Kidney epithelial cell (primary cell): ENCODE measurements around the gene ZNF532. TPM values are rescaled to one million over a fixed set of nuclear protein-coding genes. Genes with fewer than 3 reads are reported as not detected.

Experiments used
- DNase-seq: peaks from one replicate; pipeline ENCODE4 v3.0.0-alpha.2; 2010; ENCODE audit warnings: low read depth
- H3K27me3 ChIP-seq: 2 replicates; pipeline ENCODE4 v1.6.0; 2011; ENCODE audit warnings: low read length; ENCODE audit not compliant: control insufficient read depth, insufficient read depth
- H3K36me3 ChIP-seq: 2 replicates; pipeline ENCODE4 v1.5.1; 2011; ENCODE audit warnings: low read length; ENCODE audit not compliant: control insufficient read depth, insufficient read depth
- H3K4me3 ChIP-seq: 2 replicates; pipeline ENCODE4 v1.5.1; 2011; ENCODE audit warnings: low read depth, mild to moderate bottlenecking, control low read depth, low read length
- total RNA-seq: library from RNA; depleted of rRNA; stranded (reverse); fragments of >200 nt; gene quantifications from 2 replicates; pipeline ENCODE4 v1.2.3, GENCODE V29; 2015
- TF ChIP-seq, protein P1 (sequence below): IDR thresholded peaks from 2 replicates; pipeline ENCODE4 v1.5.1; 2011; ENCODE audit warnings: mild to moderate bottlenecking, moderate library complexity, low read length, control low read depth, inconsistent platforms; ENCODE audit not compliant: insufficient read depth, poor library complexity, severe bottlenecking

The ZNF532 gene
- total RNA-seq, 1 donor from 2014 or later, result 89.5 TPM

DNA sequence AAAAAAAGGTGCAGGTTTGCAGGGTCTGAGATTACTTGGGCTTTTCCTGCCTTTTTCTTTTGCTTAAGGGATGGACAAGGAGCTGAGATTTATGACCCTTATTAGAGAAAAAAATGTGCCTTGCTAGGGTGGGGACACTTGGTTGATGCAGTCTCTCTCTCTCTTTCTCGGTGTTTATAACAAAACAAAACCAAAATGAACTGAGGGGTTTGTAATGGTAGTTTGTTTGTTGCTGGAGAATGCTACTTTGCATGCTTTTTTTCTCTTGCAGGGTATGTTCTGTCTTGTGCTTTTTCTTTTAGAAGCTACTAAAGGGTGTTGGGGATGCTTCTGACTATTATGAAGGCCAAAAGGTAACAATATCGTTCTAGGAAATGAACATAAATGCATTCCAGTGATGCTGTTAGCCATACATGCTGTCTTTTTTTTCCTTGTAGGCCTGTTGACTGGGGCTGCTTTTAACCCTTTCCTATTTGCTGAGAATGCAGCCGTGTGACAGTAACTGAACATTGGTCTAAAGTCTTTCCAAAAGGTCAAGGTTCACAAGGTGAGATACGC, 435 bp downstream of the ZNF532 start:
- peak overlapping the region; percentile 39 for H3K4me3 ChIP-seq
- TF ChIP-seq, protein P1, sequence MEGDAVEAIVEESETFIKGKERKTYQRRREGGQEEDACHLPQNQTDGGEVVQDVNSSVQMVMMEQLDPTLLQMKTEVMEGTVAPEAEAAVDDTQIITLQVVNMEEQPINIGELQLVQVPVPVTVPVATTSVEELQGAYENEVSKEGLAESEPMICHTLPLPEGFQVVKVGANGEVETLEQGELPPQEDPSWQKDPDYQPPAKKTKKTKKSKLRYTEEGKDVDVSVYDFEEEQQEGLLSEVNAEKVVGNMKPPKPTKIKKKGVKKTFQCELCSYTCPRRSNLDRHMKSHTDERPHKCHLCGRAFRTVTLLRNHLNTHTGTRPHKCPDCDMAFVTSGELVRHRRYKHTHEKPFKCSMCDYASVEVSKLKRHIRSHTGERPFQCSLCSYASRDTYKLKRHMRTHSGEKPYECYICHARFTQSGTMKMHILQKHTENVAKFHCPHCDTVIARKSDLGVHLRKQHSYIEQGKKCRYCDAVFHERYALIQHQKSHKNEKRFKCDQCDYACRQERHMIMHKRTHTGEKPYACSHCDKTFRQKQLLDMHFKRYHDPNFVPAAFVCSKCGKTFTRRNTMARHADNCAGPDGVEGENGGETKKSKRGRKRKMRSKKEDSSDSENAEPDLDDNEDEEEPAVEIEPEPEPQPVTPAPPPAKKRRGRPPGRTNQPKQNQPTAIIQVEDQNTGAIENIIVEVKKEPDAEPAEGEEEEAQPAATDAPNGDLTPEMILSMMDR, result no peak

DNA sequence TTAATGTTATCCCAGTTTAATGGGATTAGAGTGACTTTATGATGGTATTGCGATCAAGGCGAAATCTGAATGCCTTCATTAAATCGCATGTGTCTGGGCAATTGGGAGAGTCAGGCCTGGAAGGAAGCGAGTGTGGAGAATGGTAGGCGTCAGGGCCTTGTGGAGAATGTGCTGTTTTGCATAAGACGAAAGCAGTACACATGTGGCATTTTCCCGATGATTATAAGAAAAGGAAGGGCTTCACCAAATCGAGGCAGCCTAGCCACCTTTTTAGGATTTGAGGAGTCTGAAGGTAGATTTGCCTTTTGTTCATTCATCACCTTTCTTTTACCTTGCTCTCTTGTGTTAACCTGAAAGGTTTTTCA, 1.0 kb downstream of the ZNF532 start:
- Histone ChIP-seq H3K27me3 (no peaks in the 10 kb centered on the region), H3K4me3 (no peak overlapping the region), H3K36me3 (peaks cover 2% of the 10 kb centered on the region)
- DNase-seq, result no peak
- TF ChIP-seq, protein P1, result no peak

More for the DNA sequence above, 435 bp downstream of the ZNF532 start:
- no peak for DNase-seq
- Histone ChIP-seq H3K27me3 (no peaks in the 10 kb centered on the region), H3K36me3 (peaks cover 2% of the 10 kb centered on the region)

DNA sequence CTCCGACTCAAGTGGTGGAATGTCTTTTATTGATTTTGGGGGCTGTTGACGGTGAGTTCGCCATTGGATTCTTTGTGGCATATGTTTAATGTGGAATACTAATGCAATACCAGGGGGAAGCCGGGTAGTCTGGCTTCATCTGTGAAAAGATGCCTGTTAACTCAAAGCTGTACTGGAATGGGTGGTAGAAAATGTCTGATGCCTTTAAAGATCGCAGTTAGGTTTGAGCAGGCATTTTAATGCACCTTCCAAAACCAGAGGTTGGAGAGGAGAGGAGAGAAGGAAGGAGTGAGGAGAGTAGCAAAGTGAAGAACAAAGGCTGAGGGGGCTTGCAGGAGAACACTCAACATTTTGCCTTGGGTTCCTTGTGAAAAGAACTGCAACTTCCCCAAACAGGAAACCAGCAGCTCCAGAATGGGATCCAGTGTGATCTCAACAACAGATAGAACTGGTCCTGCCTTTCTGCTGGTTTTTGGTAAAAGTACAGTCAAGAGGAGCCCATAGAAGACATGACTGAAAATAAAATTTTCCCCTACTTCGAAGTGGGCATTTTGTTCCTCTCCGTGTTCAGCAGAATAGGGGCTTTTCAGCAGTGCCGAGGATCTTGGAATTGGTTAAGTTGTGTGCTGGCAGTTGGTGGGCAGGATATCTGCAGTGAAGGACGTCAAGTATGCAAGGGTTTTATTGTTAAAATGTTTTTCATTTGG, 1.5 kb downstream of the ZNF532 start:
- Histone ChIP-seq H3K36me3 (peaks cover 2% of the 10 kb centered on the region), H3K27me3 (no peaks in the 10 kb centered on the region), H3K4me3 (no peak overlapping the region)
- DNase-seq, result no peak
- TF ChIP-seq, protein P1, result no peak

DNA sequence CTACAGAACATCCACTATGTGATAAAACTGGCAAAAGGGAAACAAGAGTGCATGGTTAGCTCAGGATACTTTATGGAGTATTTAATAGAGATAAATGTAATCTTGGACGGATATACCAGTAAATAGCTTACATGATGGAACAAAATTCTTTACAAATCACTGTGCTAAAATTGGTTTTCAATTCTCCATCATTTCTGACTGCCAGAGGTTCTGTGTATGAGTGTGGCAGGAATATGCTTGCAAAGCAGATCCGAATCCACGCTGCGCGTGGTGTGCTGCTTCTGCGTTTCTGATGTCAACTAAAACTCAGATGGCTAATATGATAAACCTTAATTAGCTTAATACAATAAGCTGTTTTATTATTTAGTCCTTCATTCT, 2.1 kb downstream of the ZNF532 start:
- Histone ChIP-seq H3K4me3 (no peak overlapping the region), H3K36me3 (peaks cover 2% of the 10 kb centered on the region), H3K27me3 (no peaks in the 10 kb centered on the region)
- no peak for DNase-seq
- TF ChIP-seq, protein P1, result no peak

- Histone ChIP-seq H3K27me3 (no peaks in the 10 kb centered on the region), H3K36me3 (peaks cover 2% of the 10 kb centered on the region), H3K4me3 (no peak overlapping the region)
- TF ChIP-seq, protein P1, result no peak
- no peak for DNase-seq
Observed at GRCh38 chr18:58867281-58867961, 2.7 kb downstream of the ZNF532 start.

DNA sequence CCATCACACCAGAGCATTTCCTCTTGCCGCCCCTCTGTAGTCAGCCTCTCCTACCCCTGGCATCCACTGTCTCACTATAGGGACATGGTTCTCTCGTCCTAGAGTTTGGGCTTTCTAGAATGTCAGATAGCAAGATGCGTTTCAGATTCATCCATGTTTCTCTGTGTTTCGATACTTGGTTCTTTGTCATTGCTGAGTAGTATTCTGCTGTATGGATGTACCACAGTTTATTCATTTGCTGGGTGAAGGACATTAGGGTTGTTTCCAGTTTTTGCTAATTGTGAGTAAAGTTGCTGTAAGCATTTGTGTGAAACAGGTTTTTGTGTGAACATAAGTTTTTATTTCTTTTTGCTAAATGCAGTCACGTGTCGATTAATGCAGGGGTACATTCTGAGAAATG, 3.8 kb downstream of the ZNF532 start:
- DNase-seq, result no peak
- Histone ChIP-seq H3K36me3 (peaks cover 2% of the 10 kb centered on the region), H3K27me3 (no peaks in the 10 kb centered on the region), H3K4me3 (no peak overlapping the region)
- TF ChIP-seq, protein P1, result no peak
